SK-N-MC (cell line): ENCODE measurements around the gene INPP5D.

ENCODE experiments used
- EZH2 ChIP-seq: fragments of 200-600 bp; sonication (generic); IDR thresholded peaks from one replicate; pipeline ENCODE4 v1.6.1; 2017; ENCODE audit warnings: antibody characterized with exemption
- FOXP2 ChIP-seq: optimal IDR thresholded peaks from 2 replicates; pipeline ENCODE3; 2011; ENCODE audit warnings: mild to moderate bottlenecking, moderate library complexity; ENCODE audit not compliant: insufficient read depth; ENCODE audit errors: extremely low read length, control extremely low read depth

- TF ChIP-seq EZH2, result no peak
- no peak for TF ChIP-seq FOXP2
Observed at GRCh38 chr2:233059797-233060500, at the start of gene INPP5D.
